ENCODE measurements around the gene STAG1. TPM values are rescaled to one million over a fixed set of nuclear protein-coding genes. Genes with fewer than 3 reads are reported as not detected.

Gene STAG1
- total and polyA plus RNA-seq, 9 of the 15 experiments (the other 6 are each of a cell fraction or from before 2014, with no cell fraction given), result 2.7 to 17.7 (median 8.8) TPM

DNA sequence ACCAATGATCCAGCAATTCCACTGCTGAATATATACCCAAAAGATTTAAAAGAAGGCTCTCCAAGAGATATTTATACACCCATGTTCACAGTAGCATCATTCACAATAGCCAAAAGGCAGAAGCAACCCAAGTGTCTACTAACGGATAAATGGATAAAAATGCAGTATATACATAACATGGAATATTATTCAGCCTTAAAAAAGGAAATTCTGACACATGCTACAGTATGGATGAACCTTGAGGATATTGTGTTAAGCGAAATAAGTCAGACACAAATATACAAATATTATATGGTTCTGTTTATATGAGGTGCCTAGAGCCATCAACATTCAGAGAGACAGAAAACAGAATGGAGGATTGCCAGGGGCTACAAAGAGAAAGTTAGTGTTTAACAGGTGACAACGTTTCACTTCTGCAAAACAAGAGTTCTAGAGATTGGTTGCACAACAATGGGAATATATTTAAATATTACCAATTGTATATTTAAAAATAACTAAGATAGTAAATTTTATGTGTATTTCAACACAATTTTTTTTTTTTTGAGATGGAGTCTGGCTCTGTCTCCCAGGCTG, 69.4 kb downstream of the STAG1 start:
- peaks cover 0 to 2% of the 10 kb centered on the region in 2 experiments; a peak in 3 of 5 replicates for H3K4me1 ChIP-seq (replicated peaks in 1 of 2; ENCODE audit: control insufficient read depth in 2 of 2, insufficient read depth in 2 of 2, low read length in 2 of 2)
- BruUV-seq (replicated peaks), result no TSS peak
- no peak overlapping the region for H2AFZ ChIP-seq (ENCODE audit: low read depth, low read length)
- H3K9me1 ChIP-seq (ENCODE audit: control insufficient read depth, insufficient read depth, low read length), result no peaks in the 10 kb centered on the region
- no peaks in the 10 kb centered on the region for H3K9me3 ChIP-seq (replicated peaks; ENCODE audit: control insufficient read depth, insufficient read depth, low read depth, low read length)
- in situ Hi-C loops (cut with MboI) (no loop called here), intact Hi-C loops (cut with micrococcal nuclease) (no loop called here)
- no peaks in the 10 kb centered on the region for H4K20me1 ChIP-seq (replicated peaks; ENCODE audit: control insufficient read depth, insufficient read depth, low read length)
- WGBS (ENCODE audit: insufficient coverage, low coverage, missing lambda C conversion rate), result 87% methylated on average over 3 of the region's 3 CpGs
- H3K4me2 ChIP-seq (ENCODE audit: insufficient read depth, low read length), result no peak overlapping the region
- H3K9ac ChIP-seq (ENCODE audit: insufficient read depth in 1 of 2, low read depth in 2 of 2, low read length in 2 of 2), result no peak overlapping the region
- POLR2A ChIA-PET, result no interaction called here
- DNase-seq (ENCODE audit: extremely low read depth in 1 of 4, low spot score in 3 of 4) (no peak), FAIRE-seq (no peak), ATAC-seq (no peak)
- H3K36me3 ChIP-seq (ENCODE audit: control insufficient read depth, insufficient read depth, low read length), result no peaks in the 10 kb centered on the region
- no peak overlapping the region for H3K4me3 ChIP-seq
- H3K27ac ChIP-seq (ENCODE audit: extremely low read depth, low read depth, low read length), result no peak overlapping the region
- CTCF ChIA-PET (ENCODE audit: low intra/inter-chr PET ratio), result no interaction called here
- no peak for TF ChIP-seq RBM15 (IDR thresholded peaks at IDR 0.05; ENCODE audit: insufficient read depth, low read length)
- peak; percentile 61 for TF ChIP-seq ZNF146 (CRISPR knock-in tag; IDR thresholded peaks at IDR 0.05; ENCODE audit: unreplicated experiment)
- no peaks in the 10 kb centered on the region for H3K27me3 ChIP-seq (ENCODE audit: control insufficient read depth in 2 of 2, insufficient read depth in 2 of 2, low read length in 2 of 2)
- peaks cover 25% of the 10 kb centered on the region for H3K79me2 ChIP-seq (ENCODE audit: control insufficient read depth, insufficient read depth, low read length)

DNA sequence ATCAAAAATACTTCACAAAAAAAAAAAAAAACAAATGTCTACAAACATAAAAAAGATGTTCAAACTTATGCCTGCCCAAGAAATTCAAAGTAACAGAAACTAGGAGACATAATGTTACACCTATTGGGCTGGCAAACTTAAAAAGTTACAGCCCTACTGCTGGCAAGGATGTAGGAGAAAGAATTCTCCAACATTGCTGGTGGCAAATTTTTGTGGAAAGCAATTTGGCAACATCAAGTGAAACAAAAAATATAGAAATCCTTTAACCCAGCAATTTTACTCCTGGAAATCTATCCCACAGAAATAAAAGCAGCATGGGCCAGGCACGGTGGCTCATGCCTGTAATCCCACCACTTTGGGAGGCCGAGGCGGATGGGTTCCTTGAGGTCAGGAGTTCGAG, 73.2 kb downstream of the STAG1 start:
- peaks cover 40% of the 10 kb centered on the region; the same call in 2 of the 3 replicates for H3K79me2 ChIP-seq (ENCODE audit: control insufficient read depth, insufficient read depth, low read length)
- intact Hi-C loops (cut with micrococcal nuclease), result no loop called here
- H3K9me3 ChIP-seq (replicated peaks; ENCODE audit: control insufficient read depth, insufficient read depth, low read depth, low read length), result no peaks in the 10 kb centered on the region
- WGBS (ENCODE audit: insufficient coverage, low coverage, missing lambda C conversion rate), result 100% methylated on average over 1 of the region's 4 CpGs
- H3K9ac ChIP-seq (ENCODE audit: insufficient read depth in 1 of 2, low read depth in 2 of 2, low read length in 2 of 2), result no peak overlapping the region
- no peak overlapping the region for H3K4me3 ChIP-seq
- peaks cover 0 to 4% of the 10 kb centered on the region in 2 experiments; a peak in 2 of 5 replicates for H3K4me1 ChIP-seq (replicated peaks in 1 of 2; ENCODE audit: control insufficient read depth in 2 of 2, insufficient read depth in 2 of 2, low read length in 2 of 2)
- CTCF ChIA-PET (ENCODE audit: low intra/inter-chr PET ratio), result no interaction called here
- DNase-seq (ENCODE audit: extremely low read depth in 1 of 4, low spot score in 3 of 4) (no peak), ATAC-seq (no peak), FAIRE-seq (no peak)
- no peak overlapping the region for H3K4me2 ChIP-seq (ENCODE audit: insufficient read depth, low read length)
- H2AFZ ChIP-seq (ENCODE audit: low read depth, low read length), result no peak overlapping the region
- POLR2A ChIA-PET, result no interaction called here
- H3K36me3 ChIP-seq (ENCODE audit: control insufficient read depth, insufficient read depth, low read length), result no peaks in the 10 kb centered on the region
- in situ Hi-C loops (cut with MboI), result no loop called here
- no peak overlapping the region for H3K27ac ChIP-seq (ENCODE audit: extremely low read depth, low read depth, low read length)
- no peaks in the 10 kb centered on the region for H3K27me3 ChIP-seq (ENCODE audit: control insufficient read depth in 2 of 2, insufficient read depth in 2 of 2, low read length in 2 of 2)
- H4K20me1 ChIP-seq (replicated peaks; ENCODE audit: control insufficient read depth, insufficient read depth, low read length), result no peaks in the 10 kb centered on the region
- H3K9me1 ChIP-seq (ENCODE audit: control insufficient read depth, insufficient read depth, low read length), result no peaks in the 10 kb centered on the region
- BruUV-seq (replicated peaks), result no TSS peak
- TF ChIP-seq KDM5B (IDR thresholded peaks at IDR 0.05; ENCODE audit: insufficient replicate concordance, low read depth, low read length), result no peak
- no peak for TF ChIP-seq ZNF586 (CRISPR knock-in tag; conservative IDR thresholded peaks at IDR 0.05)
- TF ChIP-seq, protein P1, sequence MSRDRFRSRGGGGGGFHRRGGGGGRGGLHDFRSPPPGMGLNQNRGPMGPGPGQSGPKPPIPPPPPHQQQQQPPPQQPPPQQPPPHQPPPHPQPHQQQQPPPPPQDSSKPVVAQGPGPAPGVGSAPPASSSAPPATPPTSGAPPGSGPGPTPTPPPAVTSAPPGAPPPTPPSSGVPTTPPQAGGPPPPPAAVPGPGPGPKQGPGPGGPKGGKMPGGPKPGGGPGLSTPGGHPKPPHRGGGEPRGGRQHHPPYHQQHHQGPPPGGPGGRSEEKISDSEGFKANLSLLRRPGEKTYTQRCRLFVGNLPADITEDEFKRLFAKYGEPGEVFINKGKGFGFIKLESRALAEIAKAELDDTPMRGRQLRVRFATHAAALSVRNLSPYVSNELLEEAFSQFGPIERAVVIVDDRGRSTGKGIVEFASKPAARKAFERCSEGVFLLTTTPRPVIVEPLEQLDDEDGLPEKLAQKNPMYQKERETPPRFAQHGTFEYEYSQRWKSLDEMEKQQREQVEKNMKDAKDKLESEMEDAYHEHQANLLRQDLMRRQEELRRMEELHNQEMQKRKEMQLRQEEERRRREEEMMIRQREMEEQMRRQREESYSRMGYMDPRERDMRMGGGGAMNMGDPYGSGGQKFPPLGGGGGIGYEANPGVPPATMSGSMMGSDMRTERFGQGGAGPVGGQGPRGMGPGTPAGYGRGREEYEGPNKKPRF (IDR thresholded peaks at IDR 0.05; ENCODE audit: low read depth, low read length), result no peak
- no peak for TF ChIP-seq TRIM24 (IDR thresholded peaks at IDR 0.05)
- TF ChIP-seq NFIC (IDR thresholded peaks at IDR 0.05), result no peak
- TF ChIP-seq CHAMP1 (IDR thresholded peaks at IDR 0.05), result no peak

All from K562 (cell line).